IgD-negative memory B cell (primary cell): ENCODE measurements around the gene ATP9B. TPM values are rescaled to one million over a fixed set of nuclear protein-coding genes. Genes with fewer than 3 reads are reported as not detected.

Experiments used
- H3K27ac Mint-ChIP-seq, 3 donors: one replicate each; pipeline ENCODE4 v1.8.0; 2020 to 2022; ENCODE audit warnings: mild to moderate bottlenecking in 3 of 3, mixed read lengths in 3 of 3, moderate library complexity in 1 of 3
- H3K27me3 Mint-ChIP-seq: one replicate; pipeline ENCODE4 v1.8.0; 2021; ENCODE audit warnings: mixed read lengths
- H3K36me3 Mint-ChIP-seq: one replicate; pipeline ENCODE4 v1.8.0; 2020; ENCODE audit warnings: mild to moderate bottlenecking, mixed read lengths
- H3K4me1 Mint-ChIP-seq, 3 donors: one replicate each; pipeline ENCODE4 v1.8.0; 2020 to 2022; ENCODE audit warnings: mixed read lengths in 3 of 3, mild to moderate bottlenecking in 1 of 3
- H3K4me3 Mint-ChIP-seq, 4 donors: one replicate each; pipeline ENCODE4 v1.8.0; 2020 to 2022; ENCODE audit warnings: mild to moderate bottlenecking in 4 of 4, mixed read lengths in 4 of 4, moderate library complexity in 3 of 4
- H3K9me3 Mint-ChIP-seq, 3 donors: one replicate each; pipeline ENCODE4 v1.8.0; 2020 to 2021; ENCODE audit warnings: mixed read lengths in 3 of 3, mild to moderate bottlenecking in 1 of 3
- polyA plus RNA-seq: library from polyadenylated mRNA; unstranded; fragments of 300-500 nt; fragmentation: Illumina TruSeq; gene quantifications from one replicate; pipeline ENCODE4 v1.2.3, GENCODE V29; 2021

The ATP9B gene
- polyA plus RNA-seq, 1 donor from 2014 or later = 17.6 TPM

GRCh38 chr18:79413901-79414300 lies 344.7 kb downstream of the ATP9B start:
- Mint-ChIP-seq H3K4me3 (peak overlapping the region in 1 of 4 donors; percentile 23), H3K27ac (peak overlapping the region in 1 of 3 donors; percentile 92), H3K9me3 (no peaks in the 10 kb centered on the region), H3K27me3 (no peaks in the 10 kb centered on the region), H3K36me3 (peaks cover 4% of the 10 kb centered on the region), H3K4me1 (peaks cover 8 to 19% (median 12%) of the 10 kb centered on the region in 3 donors)

GRCh38 chr18:79416022-79416676 lies 347.0 kb downstream of the ATP9B start:
- H3K27me3 Mint-ChIP-seq = no peaks in the 10 kb centered on the region
- no peaks in the 10 kb centered on the region for H3K9me3 Mint-ChIP-seq
- H3K27ac Mint-ChIP-seq = peak overlapping the region in 1 of 3 donors; percentile 81
- H3K4me1 Mint-ChIP-seq = peaks cover 13 to 26% (median 20%) of the 10 kb centered on the region in 3 donors
- peaks cover 4% of the 10 kb centered on the region for H3K36me3 Mint-ChIP-seq
- H3K4me3 Mint-ChIP-seq = no peak overlapping the region

- Mint-ChIP-seq H3K4me1 (peaks cover 13 to 28% (median 20%) of the 10 kb centered on the region in 3 donors), H3K27me3 (no peaks in the 10 kb centered on the region), H3K36me3 (peaks cover 4% of the 10 kb centered on the region), H3K9me3 (no peaks in the 10 kb centered on the region), H3K4me3 (no peak overlapping the region), H3K27ac (peak overlapping the region in 1 of 3 donors; percentile 81)
These were observed 347.5 kb downstream of the ATP9B start for GRCh38 chr18:79416677-79417052.

DNA sequence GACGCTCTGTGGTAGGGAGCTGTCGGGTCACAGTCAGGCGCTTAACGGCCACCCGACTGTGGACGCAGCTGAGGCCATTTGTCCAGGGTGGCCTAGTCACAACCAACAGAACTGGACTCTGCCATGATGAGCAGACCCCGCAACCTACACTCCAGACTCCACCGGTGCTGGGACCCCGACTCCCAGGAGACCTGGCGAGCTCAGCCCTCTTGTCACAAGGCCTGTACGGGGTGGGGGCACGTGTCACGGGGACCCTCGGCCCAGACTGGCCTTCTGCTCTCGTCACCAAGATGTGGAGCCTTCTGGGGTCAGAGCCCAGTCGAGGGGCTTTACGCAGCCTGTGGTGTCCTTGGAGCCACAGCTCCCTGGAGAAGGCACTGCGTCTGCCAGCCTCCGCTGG lies 349.0 kb downstream of the ATP9B start:
- H3K4me1 Mint-ChIP-seq = peaks cover 19 to 29% (median 24%) of the 10 kb centered on the region in 3 donors
- no peaks in the 10 kb centered on the region for H3K27me3 Mint-ChIP-seq
- peak overlapping the region in 1 of 4 donors; percentile 55 for H3K4me3 Mint-ChIP-seq
- H3K9me3 Mint-ChIP-seq = no peaks in the 10 kb centered on the region
- H3K36me3 Mint-ChIP-seq = peaks cover 5% of the 10 kb centered on the region
- H3K27ac Mint-ChIP-seq = no peak overlapping the region

DNA sequence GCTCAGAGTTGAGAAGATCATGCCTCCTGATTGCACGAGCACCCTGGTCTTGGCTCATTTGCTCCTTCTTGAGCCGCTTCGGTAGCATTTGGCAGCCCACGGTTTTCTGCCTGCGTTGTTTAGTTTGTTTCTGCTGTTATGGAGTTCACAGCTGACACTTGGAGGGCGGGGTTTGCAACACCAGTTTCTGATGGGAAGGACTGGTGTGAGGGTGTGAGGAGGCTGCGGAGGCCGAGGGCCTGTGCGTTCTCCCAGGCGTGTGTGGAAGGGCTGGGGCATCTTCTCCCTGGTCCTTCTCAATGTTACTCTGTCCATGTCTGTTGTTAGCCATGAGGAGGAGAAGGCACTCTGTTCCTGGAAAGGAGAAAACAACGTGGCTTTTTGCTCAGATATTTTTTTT lies 349.4 kb downstream of the ATP9B start:
- Mint-ChIP-seq H3K4me1 (peaks cover 19 to 29% (median 24%) of the 10 kb centered on the region in 3 donors), H3K4me3 (peak overlapping the region in 1 of 4 donors; percentile 27), H3K36me3 (peaks cover 5% of the 10 kb centered on the region), H3K27me3 (no peaks in the 10 kb centered on the region), H3K9me3 (no peaks in the 10 kb centered on the region), H3K27ac (no peak overlapping the region)

DNA sequence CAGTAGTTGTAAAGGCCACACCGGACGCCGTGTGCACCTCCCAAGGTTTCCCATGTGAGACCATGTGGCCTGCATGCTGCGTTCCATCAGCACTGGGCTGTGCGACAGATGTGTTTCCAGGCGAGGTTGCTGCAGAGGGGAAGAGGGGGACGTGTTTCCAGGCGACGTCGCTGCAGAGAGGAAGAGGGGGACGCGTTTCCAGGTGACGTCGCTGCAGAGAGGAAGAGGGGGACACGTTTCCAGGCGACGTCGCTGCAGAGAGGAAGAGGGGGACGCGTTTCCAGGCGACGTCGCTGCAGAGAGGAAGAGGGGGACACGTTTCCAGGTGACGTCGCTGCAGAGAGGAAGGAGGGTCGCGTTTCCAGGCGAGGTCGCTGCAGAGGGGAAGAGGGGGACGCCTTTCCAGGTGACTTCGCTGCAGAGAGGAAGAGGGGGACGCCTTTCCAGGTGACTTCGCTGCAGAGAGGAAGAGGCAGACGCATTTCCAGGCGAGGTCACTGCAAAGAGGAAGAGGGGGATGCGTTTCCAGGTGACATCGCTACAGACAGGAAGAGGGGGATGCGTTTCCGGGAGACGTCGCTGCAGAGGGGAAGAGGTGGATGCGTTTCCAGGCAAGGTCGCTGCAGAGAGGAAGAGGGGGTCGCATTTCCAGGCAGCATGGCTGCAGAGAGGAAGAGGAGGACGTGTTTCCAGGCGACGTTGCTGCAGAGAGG lies 351.0 kb downstream of the ATP9B start:
- Mint-ChIP-seq H3K27ac (peak overlapping the region in 1 of 3 donors; percentile 31), H3K4me3 (peak overlapping the region in 2 of 4 donors; percentile 63 to 88), H3K36me3 (peaks cover 6% of the 10 kb centered on the region), H3K4me1 (peaks cover 12 to 27% (median 26%) of the 10 kb centered on the region in 3 donors), H3K27me3 (no peaks in the 10 kb centered on the region), H3K9me3 (no peaks in the 10 kb centered on the region)

DNA sequence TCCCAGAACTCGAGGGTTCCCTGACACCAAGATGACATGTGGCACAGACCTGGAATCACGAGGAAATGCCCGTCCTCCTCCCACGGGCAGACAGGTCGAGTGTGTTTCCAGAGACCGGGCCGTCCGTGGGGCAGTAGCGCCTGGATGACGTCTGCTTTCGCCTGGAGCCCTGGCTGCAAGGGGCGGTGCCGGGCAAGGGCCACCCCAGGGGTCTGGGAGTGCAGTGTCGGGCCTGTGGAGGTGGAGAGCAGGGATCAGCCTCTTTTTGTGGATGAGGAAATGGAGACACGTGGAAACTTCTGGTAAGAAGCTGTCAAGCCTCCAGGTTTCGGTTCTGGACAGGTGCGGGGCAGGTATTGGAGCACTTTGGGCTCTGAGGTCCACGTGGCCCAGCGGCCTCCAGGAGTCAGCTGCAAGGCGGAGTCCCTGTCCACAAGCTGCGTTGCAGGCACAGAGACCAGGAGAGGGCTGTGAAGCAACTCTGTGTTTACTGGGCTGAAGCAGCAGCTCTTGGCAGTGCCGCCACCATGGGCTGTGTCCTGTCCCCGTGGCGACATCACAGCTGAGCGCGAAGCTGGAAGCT lies 352.2 kb downstream of the ATP9B start:
- H3K27ac Mint-ChIP-seq = no peak overlapping the region
- no peak overlapping the region for H3K4me3 Mint-ChIP-seq
- H3K9me3 Mint-ChIP-seq = no peaks in the 10 kb centered on the region
- peaks cover 6% of the 10 kb centered on the region for H3K36me3 Mint-ChIP-seq
- H3K4me1 Mint-ChIP-seq = peaks cover 16 to 26% (median 24%) of the 10 kb centered on the region in 3 donors
- H3K27me3 Mint-ChIP-seq = no peaks in the 10 kb centered on the region

DNA sequence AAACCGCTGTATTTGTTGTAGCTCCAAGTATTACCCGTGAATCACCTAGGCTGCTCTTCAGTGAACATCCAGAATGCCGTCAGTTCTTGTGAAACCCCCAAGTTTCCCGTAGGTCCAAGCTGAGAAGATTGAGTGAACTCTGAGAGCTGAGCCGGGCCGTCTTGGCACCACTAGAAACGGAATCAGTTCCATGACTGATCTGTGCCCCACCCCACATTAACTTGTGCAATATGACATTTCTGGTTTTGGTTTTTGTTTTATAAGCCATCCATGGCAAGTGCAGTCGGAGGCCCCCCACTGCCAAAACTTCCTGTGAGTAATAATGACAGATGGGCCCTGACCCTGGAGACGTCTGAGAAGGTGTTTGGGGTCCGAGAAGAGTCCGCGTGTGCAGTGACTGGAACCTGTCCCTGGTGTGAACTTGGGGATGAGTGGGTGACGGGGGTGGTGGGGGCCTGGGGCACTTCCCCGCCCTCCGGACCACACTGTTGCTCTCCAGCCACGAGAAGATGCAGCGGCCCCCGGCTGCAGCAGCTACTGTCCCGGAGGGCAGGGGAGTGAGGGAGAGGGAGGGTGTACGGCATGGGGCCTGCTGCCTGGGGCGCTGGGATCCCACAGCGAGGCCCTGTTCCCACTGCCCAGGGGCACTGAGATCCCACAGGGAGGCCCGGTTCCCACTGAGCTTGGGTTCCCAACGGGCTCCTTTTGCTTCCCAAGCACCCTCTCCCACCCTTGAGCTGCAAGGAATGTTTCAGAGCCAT lies 353.0 kb downstream of the ATP9B start:
- peaks cover 6% of the 10 kb centered on the region for H3K36me3 Mint-ChIP-seq
- H3K9me3 Mint-ChIP-seq = no peaks in the 10 kb centered on the region
- H3K27me3 Mint-ChIP-seq = no peaks in the 10 kb centered on the region
- H3K27ac Mint-ChIP-seq = peak overlapping the region in 2 of 3 donors; percentile 52 to 73
- H3K4me3 Mint-ChIP-seq = peak overlapping the region in 3 of 4 donors; percentile 9 to 72 (median 38)
- peaks cover 16 to 24% (median 22%) of the 10 kb centered on the region in 3 donors for H3K4me1 Mint-ChIP-seq

GRCh38 chr18:79422783-79423165 lies 353.6 kb downstream of the ATP9B start:
- Mint-ChIP-seq H3K27me3 (no peaks in the 10 kb centered on the region), H3K4me1 (peaks cover 16 to 24% (median 22%) of the 10 kb centered on the region in 3 donors), H3K27ac (peak overlapping the region in 1 of 3 donors; percentile 73), H3K9me3 (no peaks in the 10 kb centered on the region), H3K4me3 (no peak overlapping the region), H3K36me3 (peaks cover 6% of the 10 kb centered on the region)

DNA sequence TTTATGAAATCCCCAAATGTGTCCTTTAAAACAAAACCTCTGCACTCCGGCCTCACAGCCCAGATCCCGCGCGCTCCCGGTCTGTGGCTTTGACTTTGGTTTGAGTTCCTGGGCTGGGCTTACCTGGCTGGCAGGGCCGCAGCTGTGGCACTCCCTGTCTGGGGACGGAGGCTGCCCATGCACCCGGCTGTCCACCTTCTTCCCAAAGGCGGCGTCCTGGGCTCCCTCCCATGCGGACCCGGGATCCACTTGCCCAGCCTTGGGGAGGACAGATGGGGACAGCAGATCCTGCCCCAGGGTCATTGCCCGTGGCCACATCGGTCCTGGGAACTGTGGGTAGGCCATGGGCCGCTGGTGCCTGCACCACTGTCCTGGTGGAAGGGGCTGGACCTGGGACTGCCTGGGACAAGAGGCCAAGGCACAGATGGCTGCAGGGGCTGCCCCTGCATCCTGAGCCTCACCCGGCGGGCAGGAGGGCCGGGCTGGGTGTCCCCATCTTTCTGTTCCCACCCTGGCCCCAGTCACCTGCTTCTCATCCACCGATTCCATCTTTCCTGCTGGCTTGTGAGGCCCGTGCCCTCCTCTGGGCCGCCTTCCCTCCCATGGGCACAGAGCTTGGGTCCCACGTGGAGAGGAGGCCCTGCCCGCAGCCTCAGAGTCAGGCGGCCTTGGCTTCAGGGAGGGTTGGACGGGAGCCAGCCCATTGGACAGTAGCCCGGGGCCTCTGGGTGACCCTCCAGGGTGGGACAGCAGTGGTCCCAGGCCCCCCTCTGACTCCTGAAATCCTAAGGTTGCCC lies 354.2 kb downstream of the ATP9B start:
- Mint-ChIP-seq H3K9me3 (no peaks in the 10 kb centered on the region), H3K36me3 (peaks cover 6% of the 10 kb centered on the region), H3K27me3 (no peaks in the 10 kb centered on the region), H3K4me3 (no peak overlapping the region), H3K27ac (peak overlapping the region in 1 of 3 donors; percentile 73), H3K4me1 (peaks cover 20 to 24% (median 22%) of the 10 kb centered on the region in 3 donors)

GRCh38 chr18:79424008-79424565 lies 354.9 kb downstream of the ATP9B start:
- Mint-ChIP-seq H3K4me1 (peaks cover 20 to 24% (median 23%) of the 10 kb centered on the region in 3 donors), H3K36me3 (peaks cover 6% of the 10 kb centered on the region), H3K4me3 (no peak overlapping the region), H3K27me3 (no peaks in the 10 kb centered on the region), H3K9me3 (no peaks in the 10 kb centered on the region), H3K27ac (peak overlapping the region in 1 of 3 donors; percentile 62)

DNA sequence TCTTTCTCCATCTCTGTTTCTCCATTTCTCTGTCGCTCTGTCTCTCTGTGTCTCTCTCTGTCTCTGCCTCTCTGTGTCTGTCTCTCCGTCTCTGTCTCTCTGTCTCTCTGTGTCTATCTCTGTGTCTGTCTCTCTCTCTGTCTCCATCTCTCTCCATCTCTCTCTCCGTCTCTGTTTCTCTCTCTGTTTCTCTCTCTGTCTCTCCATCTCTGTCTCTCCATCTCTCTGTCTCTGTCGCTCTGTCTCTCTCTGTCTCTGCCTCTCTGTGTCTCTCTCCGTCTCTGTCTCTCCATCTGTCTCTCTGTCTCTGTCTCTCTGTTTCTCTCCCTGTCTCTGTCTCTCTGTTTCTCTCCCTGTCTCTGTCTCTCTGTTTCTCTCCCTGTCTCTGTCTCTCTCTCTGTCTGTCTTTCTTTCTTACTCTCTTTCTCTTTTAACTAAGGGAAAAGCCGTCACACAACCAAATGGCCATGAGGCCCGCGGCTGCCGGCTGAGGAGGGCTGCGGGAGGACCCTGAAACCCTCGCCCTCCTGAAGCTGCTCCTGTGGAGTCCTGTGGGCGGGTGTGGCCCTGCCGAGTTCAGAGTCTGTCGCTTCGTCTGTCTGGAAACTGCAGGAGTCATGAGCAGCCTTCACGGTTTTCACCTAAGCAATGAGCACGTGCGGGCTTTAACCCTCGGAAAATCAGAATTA lies 355.8 kb downstream of the ATP9B start:
- H3K9me3 Mint-ChIP-seq = no peaks in the 10 kb centered on the region
- H3K4me1 Mint-ChIP-seq = peaks cover 20 to 22% (median 21%) of the 10 kb centered on the region in 3 donors

DNA sequence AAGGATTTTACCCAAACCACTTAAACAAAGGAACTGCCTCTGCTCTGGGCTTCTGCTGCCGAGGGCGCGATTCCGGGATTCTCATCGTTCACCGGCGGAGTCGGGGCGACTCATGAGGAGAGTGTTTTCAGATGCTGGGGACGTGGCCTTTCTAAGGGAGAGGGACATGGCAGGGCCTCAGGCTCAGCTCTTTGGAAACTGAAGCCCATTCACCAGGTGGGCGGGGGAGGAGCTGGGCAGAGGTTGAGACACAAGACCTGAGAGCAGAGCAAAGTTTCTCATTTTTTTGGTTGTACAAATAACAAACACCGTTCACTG lies 356.3 kb downstream of the ATP9B start:
- Mint-ChIP-seq H3K4me1 (peaks cover 18 to 21% (median 20%) of the 10 kb centered on the region in 3 donors), H3K9me3 (no peaks in the 10 kb centered on the region), H3K27ac (peak overlapping the region in 1 of 3 donors; percentile 62), H3K4me3 (no peak overlapping the region), H3K36me3 (peaks cover 6% of the 10 kb centered on the region), H3K27me3 (no peaks in the 10 kb centered on the region)

More for the DNA sequence above, 355.8 kb downstream of the ATP9B start:
- H3K4me3 Mint-ChIP-seq = peak overlapping the region in 2 of 4 donors; percentile 35 to 71
- H3K27me3 Mint-ChIP-seq = no peaks in the 10 kb centered on the region
- H3K27ac Mint-ChIP-seq = peak overlapping the region; percentile 62 to 83 (median 63)
- H3K36me3 Mint-ChIP-seq = peaks cover 6% of the 10 kb centered on the region
